Activated T-cell treated with anti-CD3 and anti-CD28 coated beads, Interleukin-2, amount 50 U/mL, for 4 hours (primary cell): Measurements from ENCODE around the gene TOP2A. TPM values are rescaled to one million over a fixed set of nuclear protein-coding genes. Genes with fewer than 3 reads are reported as not detected.

Source experiments
- ATAC-seq, 2 donors: fragments of 200-7000 bp; cut with Tn5 transposase; one replicate each; pipeline ENCODE4 v1.10.0; 2021
- DNase-seq: peaks from one replicate; pipeline ENCODE4 v3.0.0-alpha.2; 2020
- H3K27me3 Mint-ChIP-seq: one replicate; pipeline ENCODE4 v1.8.0; 2021; ENCODE audit warnings: low read depth, mixed read lengths
- H3K36me3 Mint-ChIP-seq: one replicate; pipeline ENCODE4 v1.8.0; 2022; ENCODE audit warnings: mixed read lengths; ENCODE audit not compliant: insufficient read depth
- H3K4me1 Mint-ChIP-seq: one replicate; pipeline ENCODE4 v1.8.0; 2021; ENCODE audit warnings: low read depth, mixed read lengths
- H3K4me3 Mint-ChIP-seq: one replicate; pipeline ENCODE4 v1.8.0; 2021; ENCODE audit warnings: mild to moderate bottlenecking, moderate library complexity, mixed read lengths
- H3K9me3 Mint-ChIP-seq: one replicate; pipeline ENCODE4 v1.8.0; 2021; ENCODE audit warnings: mixed read lengths
- total RNA-seq, 3 donors: library from RNA; stranded (reverse); gene quantifications; one replicate each; pipeline ENCODE4 v1.2.1, GENCODE V29; 2021

TOP2A gene
- total RNA-seq, 3 donors from 2014 or later, result 10.4 to 16.4 (median 12.0) TPM

GRCh38 chr17:40358323-40359038 lies 59.2 kb downstream of the TOP2A start:
- Mint-ChIP-seq H3K4me3 (no peak overlapping the region), H3K4me1 (peaks cover 13% of the 10 kb centered on the region)
- ATAC-seq, result peak; percentile 36 to 41

GRCh38 chr17:40356990-40357881 lies 60.5 kb downstream of the TOP2A start:
- Mint-ChIP-seq H3K27me3 (peaks cover 8% of the 10 kb centered on the region), H3K9me3 (no peaks in the 10 kb centered on the region), H3K4me3 (no peak overlapping the region), H3K36me3 (peaks cover 7% of the 10 kb centered on the region), H3K4me1 (peaks cover 17% of the 10 kb centered on the region)
- DNase-seq (no peak), ATAC-seq (no peak)

More at GRCh38 chr17:40358323-40359038, 59.2 kb downstream of the TOP2A start:
- no peaks in the 10 kb centered on the region for H3K9me3 Mint-ChIP-seq
- peaks cover 10% of the 10 kb centered on the region for H3K27me3 Mint-ChIP-seq
- H3K36me3 Mint-ChIP-seq, result peaks cover 3% of the 10 kb centered on the region
- peak; percentile 92 for DNase-seq

- no peaks in the 10 kb centered on the region for H3K9me3 Mint-ChIP-seq
- ATAC-seq (no peak), DNase-seq (no peak)
Observed at GRCh38 chr17:40355804-40356758, 61.6 kb downstream of the TOP2A start.

GRCh38 chr17:40355123-40355803 lies 62.4 kb downstream of the TOP2A start:
- H3K27me3 Mint-ChIP-seq, result peaks cover 3% of the 10 kb centered on the region
- no peaks in the 10 kb centered on the region for H3K9me3 Mint-ChIP-seq
- DNase-seq (peak; percentile 80), ATAC-seq (peak; percentile 78 to 84)
- H3K4me1 Mint-ChIP-seq, result peaks cover 24% of the 10 kb centered on the region
- H3K4me3 Mint-ChIP-seq, result no peak overlapping the region
- peaks cover 8% of the 10 kb centered on the region for H3K36me3 Mint-ChIP-seq

More at GRCh38 chr17:40355804-40356758, 61.6 kb downstream of the TOP2A start:
- H3K4me1 Mint-ChIP-seq, result peaks cover 22% of the 10 kb centered on the region
- H3K36me3 Mint-ChIP-seq, result peaks cover 8% of the 10 kb centered on the region
- peaks cover 6% of the 10 kb centered on the region for H3K27me3 Mint-ChIP-seq
- H3K4me3 Mint-ChIP-seq, result no peak overlapping the region

DNA sequence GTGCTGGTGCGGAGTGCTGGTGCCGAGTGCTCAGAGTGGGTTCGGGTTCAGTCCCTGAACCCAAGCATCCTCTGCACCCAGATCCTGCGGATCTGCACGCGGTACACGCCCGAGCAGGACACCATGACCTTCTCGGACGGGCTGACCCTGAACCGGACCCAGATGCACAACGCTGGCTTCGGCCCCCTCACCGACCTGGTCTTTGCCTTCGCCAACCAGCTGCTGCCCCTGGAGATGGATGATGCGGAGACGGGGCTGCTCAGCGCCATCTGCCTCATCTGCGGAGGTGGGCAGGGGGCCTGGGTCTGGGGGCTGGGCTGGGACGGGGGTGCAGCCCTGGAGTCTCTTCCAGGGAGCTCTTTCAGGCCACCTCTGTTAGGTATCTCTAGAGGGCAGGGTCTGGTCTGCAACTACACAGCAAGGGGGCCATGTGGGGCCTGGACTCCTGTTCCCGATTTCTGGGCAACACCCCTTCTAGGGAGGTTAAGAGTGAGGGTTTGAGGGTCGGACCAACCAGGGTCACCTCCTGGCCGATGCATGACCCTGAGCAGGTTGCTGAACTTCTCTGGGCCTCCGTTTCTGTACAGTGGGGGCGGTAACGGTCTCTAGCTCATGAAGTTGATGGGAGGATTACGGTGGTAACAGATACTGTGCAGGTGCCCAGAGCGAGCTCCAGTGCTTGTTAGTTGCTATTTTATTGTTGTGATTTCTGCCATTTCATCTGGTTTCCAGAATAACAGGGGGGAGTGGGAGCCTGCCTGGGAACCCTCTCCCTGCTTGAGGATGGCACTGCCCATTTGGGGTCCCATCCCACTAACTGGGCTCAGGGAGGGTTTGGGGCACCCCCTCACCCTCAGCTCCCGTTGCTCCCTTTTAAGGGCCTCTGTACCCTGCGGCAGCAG lies 63.2 kb downstream of the TOP2A start:
- Mint-ChIP-seq H3K9me3 (no peaks in the 10 kb centered on the region), H3K4me1 (peaks cover 28% of the 10 kb centered on the region), H3K4me3 (no peak overlapping the region), H3K36me3 (peaks cover 8% of the 10 kb centered on the region), H3K27me3 (no peaks in the 10 kb centered on the region)
- ATAC-seq (no peak), DNase-seq (no peak)

DNA sequence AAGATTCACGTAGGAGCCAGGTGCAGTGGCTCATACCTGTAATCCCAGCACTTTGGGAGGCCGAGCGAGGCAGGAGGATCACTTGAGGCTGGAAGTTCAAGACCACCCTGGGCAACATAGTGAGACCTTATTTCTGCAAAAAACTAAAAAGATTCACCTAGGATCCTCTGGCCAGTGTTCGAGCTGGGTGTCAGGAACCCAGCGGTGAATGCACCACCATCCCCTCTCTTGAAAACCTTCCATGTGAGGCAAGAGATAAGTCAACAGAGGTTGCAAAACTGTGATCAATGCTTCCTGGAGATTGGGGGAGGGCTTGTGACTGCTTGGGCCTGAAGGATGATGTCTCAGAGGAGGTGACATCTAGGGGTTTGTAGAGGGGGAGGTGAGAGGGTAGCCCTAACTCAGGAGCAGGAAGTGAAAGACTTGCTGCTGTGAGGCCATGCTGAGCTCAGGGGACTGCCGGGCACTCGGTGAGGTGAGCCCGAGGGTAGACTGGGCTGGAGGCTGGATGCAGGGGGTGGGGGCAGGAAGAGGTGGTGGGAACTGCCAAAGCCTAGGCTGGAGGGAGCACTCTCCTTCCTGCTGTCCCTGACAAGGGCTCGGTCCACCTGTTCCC lies 64.8 kb downstream of the TOP2A start:
- ATAC-seq (peak in 1 of 2 donors; percentile 41), DNase-seq (no peak)
- no peaks in the 10 kb centered on the region for H3K27me3 Mint-ChIP-seq
- H3K9me3 Mint-ChIP-seq, result no peaks in the 10 kb centered on the region
- H3K4me1 Mint-ChIP-seq, result peaks cover 28% of the 10 kb centered on the region
- H3K36me3 Mint-ChIP-seq, result peaks cover 12% of the 10 kb centered on the region
- no peak overlapping the region for H3K4me3 Mint-ChIP-seq

GRCh38 chr17:40352237-40352778 lies 65.4 kb downstream of the TOP2A start:
- H3K9me3 Mint-ChIP-seq, result no peaks in the 10 kb centered on the region
- no peak for ATAC-seq
- no peak overlapping the region for H3K4me3 Mint-ChIP-seq
- H3K36me3 Mint-ChIP-seq, result peaks cover 12% of the 10 kb centered on the region
- peaks cover 32% of the 10 kb centered on the region for H3K4me1 Mint-ChIP-seq
- DNase-seq, result no peak
- H3K27me3 Mint-ChIP-seq, result no peaks in the 10 kb centered on the region

DNA sequence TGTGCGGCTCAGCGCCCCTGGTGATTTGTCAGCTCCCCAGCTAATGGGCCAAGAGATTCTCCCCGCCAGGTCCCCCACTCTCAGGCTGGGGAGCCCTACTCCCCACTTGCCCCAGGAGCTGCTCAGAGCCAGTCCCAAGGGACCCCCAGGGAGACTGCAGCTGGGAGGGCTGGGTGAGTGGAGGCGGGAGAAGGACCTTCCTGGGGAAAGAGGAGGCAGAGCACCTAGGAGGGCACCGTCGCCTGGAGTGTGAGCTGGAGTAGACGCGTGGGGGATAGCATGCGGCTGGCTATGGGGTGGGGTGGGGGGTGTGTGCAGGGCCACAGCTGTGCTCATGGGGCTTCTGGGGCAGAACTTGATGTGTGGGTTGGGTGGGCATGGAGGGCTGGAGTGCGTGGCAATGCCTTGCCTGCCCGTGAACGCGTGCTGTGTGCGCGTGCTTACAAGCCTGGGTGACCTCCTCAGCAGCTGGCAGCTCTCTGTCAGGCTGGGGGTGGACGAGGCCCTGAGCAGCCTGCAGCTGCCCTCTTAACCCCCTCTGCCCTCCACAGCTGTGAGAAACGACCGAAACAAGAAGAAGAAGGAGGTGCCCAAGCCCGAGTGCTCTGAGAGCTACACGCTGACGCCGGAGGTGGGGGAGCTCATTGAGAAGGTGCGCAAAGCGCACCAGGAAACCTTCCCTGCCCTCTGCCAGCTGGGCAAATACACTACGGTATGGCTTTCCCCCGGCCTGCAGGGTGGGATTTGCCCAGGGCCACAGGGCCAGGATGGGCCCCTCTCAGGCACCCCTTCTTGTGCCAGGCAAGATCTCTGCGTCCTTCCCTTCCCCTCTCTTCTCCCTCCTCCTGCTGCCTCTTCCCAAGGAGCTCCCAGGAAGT lies 66.1 kb downstream of the TOP2A start:
- DNase-seq, result no peak
- Mint-ChIP-seq H3K36me3 (peaks cover 12% of the 10 kb centered on the region), H3K9me3 (no peaks in the 10 kb centered on the region), H3K4me1 (peaks cover 39% of the 10 kb centered on the region), H3K27me3 (no peaks in the 10 kb centered on the region), H3K4me3 (no peak overlapping the region)
- ATAC-seq, result no peak

DNA sequence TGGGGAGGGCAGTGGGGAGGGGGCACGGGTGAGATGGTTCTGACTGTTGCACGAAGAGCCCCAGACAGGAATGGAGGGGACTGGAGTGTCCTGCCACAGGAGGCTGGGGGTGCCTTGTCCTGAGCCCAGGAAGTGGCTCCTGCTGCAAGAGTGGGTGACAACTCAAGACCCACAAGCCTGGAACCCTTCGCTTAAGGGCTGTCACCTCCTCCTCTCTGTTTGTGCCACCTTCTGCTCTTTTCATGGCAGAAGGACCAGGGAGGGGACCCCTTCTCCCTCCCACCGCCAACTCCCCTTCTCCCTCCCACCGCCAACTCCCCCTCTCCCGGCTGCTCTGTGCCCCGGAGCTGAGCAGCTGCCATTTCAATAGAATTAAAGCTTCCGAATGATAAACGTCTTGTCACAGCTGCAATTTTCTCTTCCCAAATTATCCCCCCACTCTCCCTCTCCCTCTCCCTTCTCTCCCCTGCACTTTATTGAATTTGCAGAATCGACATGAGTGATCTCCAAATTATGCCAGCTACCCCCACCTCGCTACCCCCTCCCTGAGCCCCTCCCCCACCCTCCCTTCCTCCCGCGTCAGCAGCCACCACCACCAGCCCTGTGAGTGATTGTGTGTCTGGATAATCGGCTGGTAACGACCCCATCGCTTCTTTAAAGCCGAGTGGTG lies 66.9 kb downstream of the TOP2A start:
- no peak for DNase-seq
- peaks cover 12% of the 10 kb centered on the region for H3K36me3 Mint-ChIP-seq
- peaks cover 45% of the 10 kb centered on the region for H3K4me1 Mint-ChIP-seq
- ATAC-seq, result no peak
- H3K27me3 Mint-ChIP-seq, result no peaks in the 10 kb centered on the region
- no peak overlapping the region for H3K4me3 Mint-ChIP-seq
- H3K9me3 Mint-ChIP-seq, result no peaks in the 10 kb centered on the region

DNA sequence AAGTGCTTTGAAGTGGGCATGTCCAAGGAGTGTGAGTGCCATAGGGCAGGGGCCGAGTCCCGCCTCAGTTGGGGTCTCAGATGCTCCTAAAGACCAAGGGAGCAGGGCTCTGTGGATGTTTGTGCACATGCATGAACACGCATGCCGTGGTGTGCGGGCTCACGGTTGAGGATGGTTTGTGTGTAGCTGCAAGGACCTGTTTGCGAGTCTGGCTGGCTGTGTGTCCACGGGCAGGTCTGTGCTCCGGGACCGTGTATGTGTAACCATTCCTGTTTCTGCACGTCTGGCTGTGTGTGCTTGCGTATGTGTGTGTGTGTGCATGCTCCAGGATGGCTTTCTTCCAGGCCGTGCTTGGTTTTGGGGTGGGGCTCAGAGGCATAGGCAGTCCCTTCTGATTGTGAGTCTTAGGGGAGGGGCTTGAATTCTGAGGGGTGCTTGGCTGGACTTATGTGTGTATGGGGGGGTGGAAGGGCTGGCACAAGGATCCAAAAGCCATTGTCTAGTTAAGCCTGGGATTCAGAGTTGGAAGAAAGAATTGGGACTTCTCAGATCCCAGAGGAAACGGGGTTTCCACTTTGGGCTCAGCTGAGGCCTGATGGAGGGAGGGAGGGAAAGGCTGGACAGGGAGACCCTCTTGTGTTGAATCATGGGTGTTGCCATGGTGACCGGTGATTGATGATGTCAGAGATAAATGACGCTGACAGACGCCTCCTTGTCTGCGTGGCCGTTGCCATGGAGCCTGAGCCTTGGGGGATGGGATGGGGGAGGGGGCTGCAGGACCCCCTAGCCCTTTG lies 67.6 kb downstream of the TOP2A start:
- no peak for ATAC-seq
- H3K9me3 Mint-ChIP-seq, result no peaks in the 10 kb centered on the region
- H3K4me1 Mint-ChIP-seq, result peaks cover 51% of the 10 kb centered on the region
- H3K36me3 Mint-ChIP-seq, result peaks cover 9% of the 10 kb centered on the region
- no peaks in the 10 kb centered on the region for H3K27me3 Mint-ChIP-seq
- no peak for DNase-seq
- H3K4me3 Mint-ChIP-seq, result no peak overlapping the region
